K562 (cell line): ENCODE results near the gene STK11. TPM values are rescaled to one million over a fixed set of nuclear protein-coding genes. Genes with fewer than 3 reads are reported as not detected.

Experiments
- CREM ChIP-seq: IDR thresholded peaks from 2 replicates; pipeline ENCODE4 v1.6.1; 2014; ENCODE audit warnings: antibody characterized with exemption, low read depth
- PHTF2 ChIP-seq: fragments of 250-450 bp; sonication (Bioruptor Pico); IDR thresholded peaks from 2 replicates; pipeline ENCODE4 v1.5.0; 2021; ENCODE audit warnings: mild to moderate bottlenecking
- PRPF4 ChIP-seq: fragments of 200-400 bp; formaldehyde crosslinking; IDR thresholded peaks from one replicate; pipeline ENCODE4 v1.6.1; 2017; ENCODE audit warnings: low read length, low read depth, mild to moderate bottlenecking; ENCODE audit not compliant: insufficient read depth, poor library complexity, severe bottlenecking
- ZNF140 ChIP-seq: fragments of 250-450 bp; sonication (Bioruptor Pico); IDR thresholded peaks from 2 replicates; pipeline ENCODE4 v1.8.0; 2021; ENCODE audit warnings: moderate library complexity, mild to moderate bottlenecking, inconsistent platforms
- ZNF263 ChIP-seq: sonication (generic); formaldehyde crosslinking; IDR thresholded peaks from 2 replicates; pipeline ENCODE4 v1.8.0; 2022; ENCODE audit warnings: mild to moderate bottlenecking, missing genetic modification reagents, borderline replicate concordance
- polyA plus RNA-seq, 8 experiments: library from polyadenylated mRNA; depleted of rRNA in 4 of 8; stranded (reverse) in 5 of 8; unstranded in 3 of 8; fragments of >200 nt; fragmentation: Nextera tagmentation in 2 of 8; fragmentation: Illumina TruSeq in 1 of 8; extraction: Ambion mirVana in 2 of 8; extraction: Trizol in 1 of 8; gene quantifications; 2 replicates each; pipeline versions ENCODE4 v1.2.1 to v1.2.3, GENCODE V29; 2011 to 2014; ENCODE audit warnings: inconsistent platforms in 1 of 8, missing spikeins in 1 of 8
- total RNA-seq, 7 experiments: library from RNA; depleted of rRNA in 6 of 7; stranded (reverse); fragments of >200 nt in 6 of 7; fragmentation: Illumina TruSeq in 2 of 7; extraction: Trizol in 2 of 7; gene quantifications; 2 replicates each; pipeline versions ENCODE4 v1.2.1 to v1.2.3, GENCODE V29; 2011 to 2021; ENCODE audit warnings: low replicate concordance in 1 of 7
- TF ChIP-seq, protein P1 (sequence below): fragments of 200-600 bp; sonication (generic); IDR thresholded peaks from one replicate; pipeline ENCODE4 v1.6.1; 2012; ENCODE audit warnings: mild to moderate bottlenecking, low read depth, low read length, inconsistent platforms
- TF ChIP-seq, protein P2 (sequence below): sonication (generic); formaldehyde crosslinking; IDR thresholded peaks from 2 replicates; pipeline ENCODE4 v1.8.1; 2023; ENCODE audit warnings: mild to moderate bottlenecking, missing genetic modification reagents
- TF ChIP-seq, protein P3 (sequence below): fragments of 150-350 bp; IDR thresholded peaks from 2 replicates; pipeline ENCODE4 v1.6.1; 2014; ENCODE audit warnings: low read depth, mild to moderate bottlenecking, low read length, borderline replicate concordance

Gene STK11
- total and polyA plus RNA-seq, 9 of the 15 experiments (the other 6 are each of a cell fraction or from before 2014, with no cell fraction given), result 0.15 to 96.5 (median 31.7) TPM

DNA sequence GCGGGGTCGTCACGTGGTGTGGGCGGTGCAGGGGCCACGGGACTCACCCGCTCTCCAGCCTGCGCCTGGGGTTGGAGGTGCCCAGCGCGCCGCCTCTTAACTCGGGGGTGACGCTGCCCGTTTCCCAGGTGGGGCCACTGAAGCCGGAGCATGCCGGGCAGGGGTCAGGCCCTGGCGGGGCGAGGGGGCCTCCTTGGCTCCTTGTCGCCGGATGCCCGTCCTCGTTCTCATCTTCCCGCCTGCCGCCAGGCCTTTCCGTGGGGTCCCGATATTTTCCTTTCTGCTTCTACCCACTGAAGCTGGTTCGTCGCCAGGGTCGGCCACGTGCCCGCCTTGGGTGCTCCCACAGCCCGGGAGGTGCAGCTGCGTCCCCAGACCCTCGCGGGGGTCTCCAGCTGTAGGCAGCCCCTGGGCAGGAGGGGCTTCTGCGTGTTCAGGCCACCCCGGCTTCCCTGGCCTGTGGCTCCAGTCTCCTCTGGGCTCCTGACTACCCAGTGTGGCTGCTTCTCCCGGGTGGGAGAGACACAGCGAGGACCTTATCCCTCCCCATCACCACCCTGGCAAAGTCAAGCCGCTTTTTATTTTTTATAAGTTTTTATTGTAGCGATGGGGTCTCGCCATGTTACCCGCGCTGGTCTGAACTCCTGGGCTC is 70.5 kb downstream of the STK11 start (continued):
- TF ChIP-seq, protein P1, sequence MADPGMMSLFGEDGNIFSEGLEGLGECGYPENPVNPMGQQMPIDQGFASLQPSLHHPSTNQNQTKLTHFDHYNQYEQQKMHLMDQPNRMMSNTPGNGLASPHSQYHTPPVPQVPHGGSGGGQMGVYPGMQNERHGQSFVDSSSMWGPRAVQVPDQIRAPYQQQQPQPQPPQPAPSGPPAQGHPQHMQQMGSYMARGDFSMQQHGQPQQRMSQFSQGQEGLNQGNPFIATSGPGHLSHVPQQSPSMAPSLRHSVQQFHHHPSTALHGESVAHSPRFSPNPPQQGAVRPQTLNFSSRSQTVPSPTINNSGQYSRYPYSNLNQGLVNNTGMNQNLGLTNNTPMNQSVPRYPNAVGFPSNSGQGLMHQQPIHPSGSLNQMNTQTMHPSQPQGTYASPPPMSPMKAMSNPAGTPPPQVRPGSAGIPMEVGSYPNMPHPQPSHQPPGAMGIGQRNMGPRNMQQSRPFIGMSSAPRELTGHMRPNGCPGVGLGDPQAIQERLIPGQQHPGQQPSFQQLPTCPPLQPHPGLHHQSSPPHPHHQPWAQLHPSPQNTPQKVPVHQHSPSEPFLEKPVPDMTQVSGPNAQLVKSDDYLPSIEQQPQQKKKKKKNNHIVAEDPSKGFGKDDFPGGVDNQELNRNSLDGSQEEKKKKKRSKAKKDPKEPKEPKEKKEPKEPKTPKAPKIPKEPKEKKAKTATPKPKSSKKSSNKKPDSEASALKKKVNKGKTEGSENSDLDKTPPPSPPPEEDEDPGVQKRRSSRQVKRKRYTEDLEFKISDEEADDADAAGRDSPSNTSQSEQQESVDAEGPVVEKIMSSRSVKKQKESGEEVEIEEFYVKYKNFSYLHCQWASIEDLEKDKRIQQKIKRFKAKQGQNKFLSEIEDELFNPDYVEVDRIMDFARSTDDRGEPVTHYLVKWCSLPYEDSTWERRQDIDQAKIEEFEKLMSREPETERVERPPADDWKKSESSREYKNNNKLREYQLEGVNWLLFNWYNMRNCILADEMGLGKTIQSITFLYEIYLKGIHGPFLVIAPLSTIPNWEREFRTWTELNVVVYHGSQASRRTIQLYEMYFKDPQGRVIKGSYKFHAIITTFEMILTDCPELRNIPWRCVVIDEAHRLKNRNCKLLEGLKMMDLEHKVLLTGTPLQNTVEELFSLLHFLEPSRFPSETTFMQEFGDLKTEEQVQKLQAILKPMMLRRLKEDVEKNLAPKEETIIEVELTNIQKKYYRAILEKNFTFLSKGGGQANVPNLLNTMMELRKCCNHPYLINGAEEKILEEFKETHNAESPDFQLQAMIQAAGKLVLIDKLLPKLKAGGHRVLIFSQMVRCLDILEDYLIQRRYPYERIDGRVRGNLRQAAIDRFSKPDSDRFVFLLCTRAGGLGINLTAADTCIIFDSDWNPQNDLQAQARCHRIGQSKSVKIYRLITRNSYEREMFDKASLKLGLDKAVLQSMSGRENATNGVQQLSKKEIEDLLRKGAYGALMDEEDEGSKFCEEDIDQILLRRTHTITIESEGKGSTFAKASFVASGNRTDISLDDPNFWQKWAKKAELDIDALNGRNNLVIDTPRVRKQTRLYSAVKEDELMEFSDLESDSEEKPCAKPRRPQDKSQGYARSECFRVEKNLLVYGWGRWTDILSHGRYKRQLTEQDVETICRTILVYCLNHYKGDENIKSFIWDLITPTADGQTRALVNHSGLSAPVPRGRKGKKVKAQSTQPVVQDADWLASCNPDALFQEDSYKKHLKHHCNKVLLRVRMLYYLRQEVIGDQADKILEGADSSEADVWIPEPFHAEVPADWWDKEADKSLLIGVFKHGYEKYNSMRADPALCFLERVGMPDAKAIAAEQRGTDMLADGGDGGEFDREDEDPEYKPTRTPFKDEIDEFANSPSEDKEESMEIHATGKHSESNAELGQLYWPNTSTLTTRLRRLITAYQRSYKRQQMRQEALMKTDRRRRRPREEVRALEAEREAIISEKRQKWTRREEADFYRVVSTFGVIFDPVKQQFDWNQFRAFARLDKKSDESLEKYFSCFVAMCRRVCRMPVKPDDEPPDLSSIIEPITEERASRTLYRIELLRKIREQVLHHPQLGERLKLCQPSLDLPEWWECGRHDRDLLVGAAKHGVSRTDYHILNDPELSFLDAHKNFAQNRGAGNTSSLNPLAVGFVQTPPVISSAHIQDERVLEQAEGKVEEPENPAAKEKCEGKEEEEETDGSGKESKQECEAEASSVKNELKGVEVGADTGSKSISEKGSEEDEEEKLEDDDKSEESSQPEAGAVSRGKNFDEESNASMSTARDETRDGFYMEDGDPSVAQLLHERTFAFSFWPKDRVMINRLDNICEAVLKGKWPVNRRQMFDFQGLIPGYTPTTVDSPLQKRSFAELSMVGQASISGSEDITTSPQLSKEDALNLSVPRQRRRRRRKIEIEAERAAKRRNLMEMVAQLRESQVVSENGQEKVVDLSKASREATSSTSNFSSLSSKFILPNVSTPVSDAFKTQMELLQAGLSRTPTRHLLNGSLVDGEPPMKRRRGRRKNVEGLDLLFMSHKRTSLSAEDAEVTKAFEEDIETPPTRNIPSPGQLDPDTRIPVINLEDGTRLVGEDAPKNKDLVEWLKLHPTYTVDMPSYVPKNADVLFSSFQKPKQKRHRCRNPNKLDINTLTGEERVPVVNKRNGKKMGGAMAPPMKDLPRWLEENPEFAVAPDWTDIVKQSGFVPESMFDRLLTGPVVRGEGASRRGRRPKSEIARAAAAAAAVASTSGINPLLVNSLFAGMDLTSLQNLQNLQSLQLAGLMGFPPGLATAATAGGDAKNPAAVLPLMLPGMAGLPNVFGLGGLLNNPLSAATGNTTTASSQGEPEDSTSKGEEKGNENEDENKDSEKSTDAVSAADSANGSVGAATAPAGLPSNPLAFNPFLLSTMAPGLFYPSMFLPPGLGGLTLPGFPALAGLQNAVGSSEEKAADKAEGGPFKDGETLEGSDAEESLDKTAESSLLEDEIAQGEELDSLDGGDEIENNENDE, result no peak
- no peak for TF ChIP-seq ZNF140 (CRISPR knock-in tag)
- TF ChIP-seq CREM, result no peak
- TF ChIP-seq PHTF2 (CRISPR knock-in tag), result no peak
- TF ChIP-seq, protein P2, sequence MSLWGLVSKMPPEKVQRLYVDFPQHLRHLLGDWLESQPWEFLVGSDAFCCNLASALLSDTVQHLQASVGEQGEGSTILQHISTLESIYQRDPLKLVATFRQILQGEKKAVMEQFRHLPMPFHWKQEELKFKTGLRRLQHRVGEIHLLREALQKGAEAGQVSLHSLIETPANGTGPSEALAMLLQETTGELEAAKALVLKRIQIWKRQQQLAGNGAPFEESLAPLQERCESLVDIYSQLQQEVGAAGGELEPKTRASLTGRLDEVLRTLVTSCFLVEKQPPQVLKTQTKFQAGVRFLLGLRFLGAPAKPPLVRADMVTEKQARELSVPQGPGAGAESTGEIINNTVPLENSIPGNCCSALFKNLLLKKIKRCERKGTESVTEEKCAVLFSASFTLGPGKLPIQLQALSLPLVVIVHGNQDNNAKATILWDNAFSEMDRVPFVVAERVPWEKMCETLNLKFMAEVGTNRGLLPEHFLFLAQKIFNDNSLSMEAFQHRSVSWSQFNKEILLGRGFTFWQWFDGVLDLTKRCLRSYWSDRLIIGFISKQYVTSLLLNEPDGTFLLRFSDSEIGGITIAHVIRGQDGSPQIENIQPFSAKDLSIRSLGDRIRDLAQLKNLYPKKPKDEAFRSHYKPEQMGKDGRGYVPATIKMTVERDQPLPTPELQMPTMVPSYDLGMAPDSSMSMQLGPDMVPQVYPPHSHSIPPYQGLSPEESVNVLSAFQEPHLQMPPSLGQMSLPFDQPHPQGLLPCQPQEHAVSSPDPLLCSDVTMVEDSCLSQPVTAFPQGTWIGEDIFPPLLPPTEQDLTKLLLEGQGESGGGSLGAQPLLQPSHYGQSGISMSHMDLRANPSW (CRISPR knock-in tag), result no peak
- TF ChIP-seq, protein P3, sequence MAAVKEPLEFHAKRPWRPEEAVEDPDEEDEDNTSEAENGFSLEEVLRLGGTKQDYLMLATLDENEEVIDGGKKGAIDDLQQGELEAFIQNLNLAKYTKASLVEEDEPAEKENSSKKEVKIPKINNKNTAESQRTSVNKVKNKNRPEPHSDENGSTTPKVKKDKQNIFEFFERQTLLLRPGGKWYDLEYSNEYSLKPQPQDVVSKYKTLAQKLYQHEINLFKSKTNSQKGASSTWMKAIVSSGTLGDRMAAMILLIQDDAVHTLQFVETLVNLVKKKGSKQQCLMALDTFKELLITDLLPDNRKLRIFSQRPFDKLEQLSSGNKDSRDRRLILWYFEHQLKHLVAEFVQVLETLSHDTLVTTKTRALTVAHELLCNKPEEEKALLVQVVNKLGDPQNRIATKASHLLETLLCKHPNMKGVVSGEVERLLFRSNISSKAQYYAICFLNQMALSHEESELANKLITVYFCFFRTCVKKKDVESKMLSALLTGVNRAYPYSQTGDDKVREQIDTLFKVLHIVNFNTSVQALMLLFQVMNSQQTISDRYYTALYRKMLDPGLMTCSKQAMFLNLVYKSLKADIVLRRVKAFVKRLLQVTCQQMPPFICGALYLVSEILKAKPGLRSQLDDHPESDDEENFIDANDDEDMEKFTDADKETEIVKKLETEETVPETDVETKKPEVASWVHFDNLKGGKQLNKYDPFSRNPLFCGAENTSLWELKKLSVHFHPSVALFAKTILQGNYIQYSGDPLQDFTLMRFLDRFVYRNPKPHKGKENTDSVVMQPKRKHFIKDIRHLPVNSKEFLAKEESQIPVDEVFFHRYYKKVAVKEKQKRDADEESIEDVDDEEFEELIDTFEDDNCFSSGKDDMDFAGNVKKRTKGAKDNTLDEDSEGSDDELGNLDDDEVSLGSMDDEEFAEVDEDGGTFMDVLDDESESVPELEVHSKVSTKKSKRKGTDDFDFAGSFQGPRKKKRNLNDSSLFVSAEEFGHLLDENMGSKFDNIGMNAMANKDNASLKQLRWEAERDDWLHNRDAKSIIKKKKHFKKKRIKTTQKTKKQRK, result no peak
- 0 out of 2 replicates have a peak, but pooled peaks have one; percentile 53 for TF ChIP-seq ZNF263
- TF ChIP-seq PRPF4, result no peak
